ENCODE data around the gene ZNF655. TPM values are rescaled to one million over a fixed set of nuclear protein-coding genes. Genes with fewer than 3 reads are reported as not detected.

ZNF655 gene
- total RNA-seq, 1 donor from 2014 or later: 76.2 TPM

DNA sequence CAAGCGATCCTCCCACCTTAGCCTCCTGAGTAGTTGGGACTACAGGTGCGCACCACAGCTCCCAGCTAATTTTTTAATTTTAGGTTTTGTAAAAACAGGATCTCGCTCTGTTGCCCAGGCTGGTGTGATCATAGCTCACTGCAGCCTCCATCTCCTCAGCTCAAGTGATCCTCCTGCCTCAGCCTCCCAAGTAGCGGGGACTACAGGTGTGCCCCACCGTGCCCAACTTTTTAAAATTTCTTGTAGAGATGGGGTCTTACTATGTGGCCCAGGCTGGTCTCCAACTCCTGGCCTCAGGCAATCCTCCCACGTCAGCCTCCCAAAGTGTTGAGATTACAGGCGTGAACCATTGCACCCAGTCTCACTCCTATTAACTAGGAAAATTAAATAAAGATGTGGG, 47.1 kb downstream of the ZNF655 start:
- intact Hi-C loops (cut with micrococcal nuclease): no loop called here
- no peaks in the 10 kb centered on the region for H3K27me3 Mint-ChIP-seq

DNA sequence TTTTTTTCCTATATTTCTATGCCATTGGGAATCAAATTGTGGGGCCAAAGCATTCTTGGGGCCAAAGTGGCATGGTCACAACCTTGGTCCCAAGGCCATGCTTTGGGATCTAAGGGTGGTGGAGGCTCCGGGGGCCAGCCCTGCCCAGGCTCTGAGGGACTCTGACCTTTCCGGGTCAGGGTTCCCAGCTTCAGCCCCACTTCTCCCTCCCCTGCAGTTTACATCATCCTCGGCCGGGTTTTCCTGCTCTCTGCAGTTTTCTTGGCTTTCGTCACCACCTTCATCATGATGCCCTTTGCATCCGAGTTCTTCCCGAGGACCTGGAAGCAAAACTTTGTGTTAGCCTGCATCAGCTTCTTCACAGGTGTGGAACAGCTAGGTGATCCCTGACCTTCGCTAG, 48.1 kb downstream of the ZNF655 start:
- H3K27ac Mint-ChIP-seq: no peak overlapping the region
- DNase-seq: no peak
- H3K4me3 Mint-ChIP-seq: no peak overlapping the region
- H3K36me3 Mint-ChIP-seq (ENCODE audit: low read depth): no peaks in the 10 kb centered on the region
- H3K4me1 Mint-ChIP-seq: peaks cover 4% of the 10 kb centered on the region
- intact Hi-C loops (cut with micrococcal nuclease): no loop called here
- no peaks in the 10 kb centered on the region for H3K27me3 Mint-ChIP-seq
- no peaks in the 10 kb centered on the region for H3K9me3 Mint-ChIP-seq

More for the DNA sequence above, 47.1 kb downstream of the ZNF655 start:
- H3K36me3 Mint-ChIP-seq (ENCODE audit: low read depth): no peaks in the 10 kb centered on the region
- peaks cover 4% of the 10 kb centered on the region for H3K4me1 Mint-ChIP-seq
- no peaks in the 10 kb centered on the region for H3K9me3 Mint-ChIP-seq
- no peak overlapping the region for H3K27ac Mint-ChIP-seq
- H3K4me3 Mint-ChIP-seq: no peak overlapping the region
- DNase-seq: no peak

GRCh38 chr7:99607548-99607947, 49.1 kb downstream of the ZNF655 start:
- Mint-ChIP-seq H3K4me1 (peaks cover 4% of the 10 kb centered on the region), H3K27ac (no peak overlapping the region), H3K4me3 (no peak overlapping the region), H3K9me3 (no peaks in the 10 kb centered on the region), H3K36me3 (ENCODE audit: low read depth) (no peaks in the 10 kb centered on the region), H3K27me3 (no peaks in the 10 kb centered on the region)
- no peak for DNase-seq
- intact Hi-C loops (cut with micrococcal nuclease): no loop called here

DNA sequence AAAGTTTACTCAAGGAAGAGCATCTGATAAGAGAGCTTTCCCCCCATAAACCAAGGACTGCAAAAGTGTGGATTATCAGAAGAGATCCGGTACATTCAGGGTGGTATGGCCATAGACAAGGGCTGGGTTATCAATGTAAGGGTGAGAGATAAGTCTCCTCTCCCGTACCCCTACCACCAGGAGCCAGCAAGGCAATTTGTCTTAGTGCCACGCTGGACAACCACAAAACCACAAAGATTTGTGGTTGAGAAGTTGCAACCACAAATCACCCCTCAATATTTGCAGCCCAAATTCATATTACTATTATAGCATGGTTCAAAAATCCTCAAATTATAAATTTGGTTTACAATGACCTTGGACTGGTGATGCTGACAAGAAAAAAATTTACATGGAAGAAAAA, 56.1 kb downstream of the ZNF655 start:
- intact Hi-C loops (cut with micrococcal nuclease): loop anchor here (10.0 kb wide), 1 partner anchor 380 kb away; no protein-coding TSS in a partner anchor
- peaks cover 19% of the 10 kb centered on the region for H3K36me3 Mint-ChIP-seq (ENCODE audit: low read depth)
- no peak overlapping the region for H3K4me3 Mint-ChIP-seq
- H3K27me3 Mint-ChIP-seq: no peaks in the 10 kb centered on the region
- no peak for DNase-seq
- H3K9me3 Mint-ChIP-seq: peaks cover 5% of the 10 kb centered on the region
- H3K4me1 Mint-ChIP-seq: peaks cover 29% of the 10 kb centered on the region
- H3K27ac Mint-ChIP-seq: no peak overlapping the region

GRCh38 chr7:99615989-99616358, 57.5 kb downstream of the ZNF655 start:
- peaks cover 32% of the 10 kb centered on the region for H3K36me3 Mint-ChIP-seq (ENCODE audit: low read depth)
- H3K27ac Mint-ChIP-seq: peak overlapping the region; percentile 97
- H3K9me3 Mint-ChIP-seq: peaks cover 5% of the 10 kb centered on the region
- no peak for DNase-seq
- intact Hi-C loops (cut with micrococcal nuclease): loop anchor here (1.0 to 10.0 kb wide), 4 partner anchors 64 to 379 kb away; partner anchors contain the start of genes FAM200A and ZKSCAN5
- no peaks in the 10 kb centered on the region for H3K27me3 Mint-ChIP-seq
- peaks cover 31% of the 10 kb centered on the region for H3K4me1 Mint-ChIP-seq
- peak overlapping the region; percentile 96 for H3K4me3 Mint-ChIP-seq

- DNase-seq: peak; percentile 95
- Mint-ChIP-seq H3K9me3 (peaks cover 5% of the 10 kb centered on the region), H3K4me3 (peak within 1 kb of the TSS; percentile 96), H3K36me3 (ENCODE audit: low read depth) (peaks cover 38% of the 10 kb centered on the region), H3K27ac (peak within 1 kb of the TSS; percentile 97), H3K27me3 (no peaks in the 10 kb centered on the region), H3K4me1 (peaks cover 35% of the 10 kb centered on the region)
- intact Hi-C loops (cut with micrococcal nuclease): loop anchor here (1.0 to 10.0 kb wide), 4 partner anchors 64 to 378 kb away; partner anchors contain the start of genes FAM200A and ZKSCAN5
Measured at GRCh38 chr7:99616359-99617191, 58.1 kb downstream of the ZNF655 start, which contains the start of gene ZSCAN25. ZSCAN25 (plus strand) TSS chr7:99616946; CDS start chr7:99619607, 2,661 bp downstream.

DNA sequence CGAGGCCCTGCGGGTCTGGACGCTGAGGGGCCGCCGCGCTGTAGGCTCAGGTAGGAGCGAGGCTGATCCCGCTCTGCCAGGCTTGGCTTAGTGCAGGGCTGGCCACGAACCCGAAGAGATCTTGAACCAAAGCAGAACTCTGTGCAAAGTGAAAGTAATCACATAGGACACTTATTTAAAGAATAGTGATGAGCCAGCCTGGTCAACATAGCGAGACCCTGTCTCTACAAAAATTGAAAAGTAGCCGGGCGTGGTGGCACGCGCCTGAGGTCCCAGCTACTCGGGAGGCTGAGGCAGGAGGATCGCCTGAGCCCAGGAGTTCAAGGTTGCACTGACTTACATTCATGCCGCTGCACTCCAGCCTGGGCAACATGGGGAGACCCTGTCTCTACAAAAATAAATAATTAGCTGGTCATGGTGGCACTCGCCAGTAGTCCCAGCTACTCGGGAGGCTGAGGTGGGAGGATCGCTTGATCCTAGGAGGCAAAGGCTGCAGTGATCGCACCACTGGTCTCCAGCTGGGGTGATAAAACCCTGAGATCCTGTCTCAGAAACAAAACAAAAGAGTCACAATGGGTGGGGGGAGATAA, 58.8 kb downstream of the ZNF655 start:
- Mint-ChIP-seq H3K9me3 (peaks cover 5% of the 10 kb centered on the region), H3K4me1 (peaks cover 36% of the 10 kb centered on the region), H3K4me3 (peak overlapping the region; percentile 96), H3K27me3 (no peaks in the 10 kb centered on the region), H3K36me3 (ENCODE audit: low read depth) (peaks cover 43% of the 10 kb centered on the region), H3K27ac (peak overlapping the region; percentile 97)
- intact Hi-C loops (cut with micrococcal nuclease): loop anchor here (2.0 to 10.0 kb wide), 3 partner anchors 112 to 378 kb away; partner anchors contain the start of gene ZKSCAN5
- DNase-seq: no peak

- intact Hi-C loops (cut with micrococcal nuclease): loop anchor here (5.0 to 10.0 kb wide), 2 partner anchors 219 to 376 kb away; no protein-coding TSS in a partner anchor
- Mint-ChIP-seq H3K27me3 (no peaks in the 10 kb centered on the region), H3K27ac (peak overlapping the region; percentile 23), H3K4me1 (peaks cover 50% of the 10 kb centered on the region), H3K9me3 (no peaks in the 10 kb centered on the region), H3K36me3 (ENCODE audit: low read depth) (peaks cover 58% of the 10 kb centered on the region), H3K4me3 (peak overlapping the region; percentile 96)
- no peak for DNase-seq
Measured at GRCh38 chr7:99618726-99619125, 60.3 kb downstream of the ZNF655 start.

DNA sequence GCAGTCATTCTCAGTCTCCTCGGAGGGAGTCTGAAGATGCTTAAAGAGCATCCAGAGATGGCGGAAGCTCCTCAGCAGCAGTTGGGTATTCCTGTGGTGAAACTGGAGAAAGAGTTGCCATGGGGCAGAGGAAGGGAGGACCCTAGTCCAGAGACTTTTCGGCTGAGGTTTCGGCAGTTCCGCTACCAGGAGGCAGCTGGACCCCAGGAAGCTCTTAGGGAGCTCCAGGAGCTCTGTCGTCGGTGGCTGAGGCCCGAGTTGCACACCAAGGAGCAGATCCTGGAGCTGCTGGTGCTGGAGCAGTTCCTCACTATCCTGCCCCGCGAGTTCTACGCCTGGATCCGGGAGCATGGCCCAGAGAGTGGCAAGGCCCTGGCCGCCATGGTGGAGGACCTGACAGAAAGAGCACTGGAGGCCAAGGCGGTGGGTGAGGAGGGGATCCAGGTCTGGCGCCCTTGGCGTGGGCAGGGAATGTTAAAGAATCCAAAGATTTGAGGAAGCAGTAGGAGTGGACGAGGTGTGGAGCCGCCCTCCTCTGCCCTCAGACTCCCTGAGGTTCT, 61.2 kb downstream of the ZNF655 start:
- Mint-ChIP-seq H3K4me3 (no peak overlapping the region), H3K27me3 (no peaks in the 10 kb centered on the region), H3K9me3 (no peaks in the 10 kb centered on the region), H3K36me3 (ENCODE audit: low read depth) (peaks cover 67% of the 10 kb centered on the region), H3K4me1 (peaks cover 60% of the 10 kb centered on the region), H3K27ac (peak overlapping the region; percentile 46)
- intact Hi-C loops (cut with micrococcal nuclease): loop anchor here (5.0 to 10.0 kb wide), 2 partner anchors 218 to 375 kb away; no protein-coding TSS in a partner anchor
- no peak for DNase-seq

DNA sequence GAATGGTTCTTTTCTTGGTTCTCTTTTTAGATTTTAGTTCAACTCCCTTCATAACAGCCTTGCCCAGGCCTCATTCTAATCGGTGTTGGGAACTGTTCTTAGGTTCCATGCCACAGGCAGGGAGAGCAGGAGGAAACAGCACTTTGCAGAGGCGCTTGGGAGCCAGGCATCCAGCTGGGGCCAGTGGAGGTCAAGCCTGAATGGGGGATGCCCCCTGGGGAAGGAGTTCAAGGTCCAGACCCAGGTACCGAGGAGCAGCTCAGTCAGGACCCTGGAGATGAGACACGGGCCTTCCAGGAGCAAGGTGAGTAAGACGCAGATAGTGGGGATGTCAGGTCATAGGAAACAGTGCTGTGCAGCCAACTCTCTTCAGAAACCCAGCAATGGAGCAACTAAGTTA, 62.8 kb downstream of the ZNF655 start:
- Mint-ChIP-seq H3K36me3 (ENCODE audit: low read depth) (peaks cover 83% of the 10 kb centered on the region), H3K4me3 (peak overlapping the region; percentile 7), H3K27ac (peak overlapping the region; percentile 73), H3K4me1 (peaks cover 69% of the 10 kb centered on the region), H3K9me3 (no peaks in the 10 kb centered on the region), H3K27me3 (no peaks in the 10 kb centered on the region)
- no peak for DNase-seq
- intact Hi-C loops (cut with micrococcal nuclease): no loop called here

- H3K4me1 Mint-ChIP-seq: peaks cover 71% of the 10 kb centered on the region
- intact Hi-C loops (cut with micrococcal nuclease): loop anchor here (2.0 kb wide), 1 partner anchor 64 kb away; the partner anchor contains the start of gene ZNF655
- no peaks in the 10 kb centered on the region for H3K9me3 Mint-ChIP-seq
- H3K4me3 Mint-ChIP-seq: peak overlapping the region; percentile 91
- peaks cover 89% of the 10 kb centered on the region for H3K36me3 Mint-ChIP-seq (ENCODE audit: low read depth)
- no peak for DNase-seq
- H3K27ac Mint-ChIP-seq: peak overlapping the region; percentile 92
- H3K27me3 Mint-ChIP-seq: no peaks in the 10 kb centered on the region
Measured at GRCh38 chr7:99622596-99622995, 64.2 kb downstream of the ZNF655 start.

- Mint-ChIP-seq H3K4me3 (peak overlapping the region; percentile 91), H3K36me3 (ENCODE audit: low read depth) (peaks cover 90% of the 10 kb centered on the region), H3K27ac (peak overlapping the region; percentile 92), H3K27me3 (no peaks in the 10 kb centered on the region), H3K4me1 (peaks cover 66% of the 10 kb centered on the region), H3K9me3 (no peaks in the 10 kb centered on the region)
- intact Hi-C loops (cut with micrococcal nuclease): loop anchor here (1.0 to 2.0 kb wide), 2 partner anchors 14 to 64 kb away; partner anchors contain the start of gene ZNF655
- DNase-seq: peak; percentile 73
Measured at GRCh38 chr7:99623091-99623693, 64.8 kb downstream of the ZNF655 start.

- peak; percentile 72 for DNase-seq
- H3K27ac Mint-ChIP-seq: peak overlapping the region; percentile 92
- H3K4me1 Mint-ChIP-seq: peaks cover 62% of the 10 kb centered on the region
Measured at GRCh38 chr7:99623702-99624447, 65.4 kb downstream of the ZNF655 start.

More at GRCh38 chr7:99623702-99624447, 65.4 kb downstream of the ZNF655 start:
- Mint-ChIP-seq H3K4me3 (peak overlapping the region; percentile 91), H3K36me3 (ENCODE audit: low read depth) (peaks cover 90% of the 10 kb centered on the region), H3K9me3 (no peaks in the 10 kb centered on the region), H3K27me3 (no peaks in the 10 kb centered on the region)
- intact Hi-C loops (cut with micrococcal nuclease): loop anchor here (1.0 to 2.0 kb wide), 2 partner anchors 13 to 65 kb away; partner anchors contain the start of gene ZNF655

Data from activated CD4-positive, alpha-beta T cell treated with anti-CD3 and anti-CD28 coated beads, Interleukin-2, amount 10 ng/mL, durations not matched to agents 24 days and 14 days (primary cell).